ENCODE results near the gene LRRC17. TPM values are rescaled to one million over a fixed set of nuclear protein-coding genes. Genes with fewer than 3 reads are reported as not detected.
"Not testable (repeated sequence)": the region's sequence is repeated elsewhere in the genome, so short reads cannot be mapped to it uniquely, and the experiment has no call there.

Gene LRRC17
- total and polyA plus RNA-seq, 3 experiments from 2014 or later, result not detected

- Mint-ChIP-seq H3K9me3 (no peaks in the 10 kb centered on the region), H3K36me3 (no peaks in the 10 kb centered on the region), H3K4me3 (no peak overlapping the region), H3K4me1 (peaks cover 0 to 2% (median 0%) of the 10 kb centered on the region in 3 donors), H3K27me3 (peaks cover 3% of the 10 kb centered on the region in 2 donors), H3K27ac (no peak overlapping the region)
- no peaks in the 10 kb centered on the region for H3K4me1 ChIP-seq (ENCODE audit: insufficient read depth, low read length)
- ChIA-PET CTCF (no interaction called here), POLR2A (no interaction called here)
- H3K27me3 ChIP-seq (ENCODE audit: insufficient read depth, low read length, poor library complexity, severe bottlenecking), result no peaks in the 10 kb centered on the region
- no peaks in the 10 kb centered on the region for H3K36me3 ChIP-seq (ENCODE audit: insufficient read depth, low read length)
- H3K4me3 ChIP-seq (ENCODE audit: low read length), result no peak overlapping the region
- no peaks in the 10 kb centered on the region for H3K9me3 ChIP-seq (ENCODE audit: low read length)
- H3K27ac ChIP-seq (ENCODE audit: low read depth, low read length), result no peak overlapping the region
- DNase-seq, result no peak
Measured at GRCh38 chr7:102938679-102939078, 25.9 kb downstream of the LRRC17 start.

GRCh38 chr7:102942181-102942866 is 29.5 kb downstream of the LRRC17 start:
- no peak overlapping the region for H3K4me3 ChIP-seq (ENCODE audit: low read length)
- H3K27me3 Mint-ChIP-seq, result peaks cover 0 to 3% of the 10 kb centered on the region in 2 donors
- H3K36me3 ChIP-seq (ENCODE audit: insufficient read depth, low read length), result no peaks in the 10 kb centered on the region
- ChIA-PET POLR2A (no interaction called here), CTCF (no interaction called here)
- H3K9me3 ChIP-seq (ENCODE audit: low read length), result no peaks in the 10 kb centered on the region
- no peaks in the 10 kb centered on the region for H3K4me1 ChIP-seq (ENCODE audit: insufficient read depth, low read length)
- H3K27ac ChIP-seq (ENCODE audit: low read depth, low read length), result no peak overlapping the region
- DNase-seq, result no peak
- peaks cover 0 to 2% (median 0%) of the 10 kb centered on the region in 3 donors for H3K4me1 Mint-ChIP-seq
- H3K4me3 Mint-ChIP-seq, result no peak overlapping the region
- no peaks in the 10 kb centered on the region for H3K9me3 Mint-ChIP-seq
- H3K27ac Mint-ChIP-seq, result no peak overlapping the region
- no peaks in the 10 kb centered on the region for H3K36me3 Mint-ChIP-seq
- H3K27me3 ChIP-seq (ENCODE audit: insufficient read depth, low read length, poor library complexity, severe bottlenecking), result no peaks in the 10 kb centered on the region

GRCh38 chr7:102942868-102943267 is 30.1 kb downstream of the LRRC17 start:
- no peak overlapping the region for H3K4me3 ChIP-seq (ENCODE audit: low read length)
- no peak overlapping the region for H3K27ac ChIP-seq (ENCODE audit: low read depth, low read length)
- no peak for DNase-seq
- Mint-ChIP-seq H3K4me3 (no peak overlapping the region), H3K4me1 (peaks cover 0 to 2% (median 0%) of the 10 kb centered on the region in 3 donors), H3K9me3 (no peaks in the 10 kb centered on the region), H3K27ac (no peak overlapping the region), H3K36me3 (no peaks in the 10 kb centered on the region), H3K27me3 (peaks cover 0 to 6% of the 10 kb centered on the region in 2 donors)
- H3K4me1 ChIP-seq (ENCODE audit: insufficient read depth, low read length), result no peaks in the 10 kb centered on the region
- peaks cover 4% of the 10 kb centered on the region for H3K27me3 ChIP-seq (ENCODE audit: insufficient read depth, low read length, poor library complexity, severe bottlenecking)
- H3K36me3 ChIP-seq (ENCODE audit: insufficient read depth, low read length), result no peaks in the 10 kb centered on the region
- ChIA-PET POLR2A (no interaction called here), CTCF (no interaction called here)
- H3K9me3 ChIP-seq (ENCODE audit: low read length), result no peaks in the 10 kb centered on the region

GRCh38 chr7:102943423-102944169 is 30.8 kb downstream of the LRRC17 start:
- POLR2A ChIA-PET, result no interaction called here
- CTCF ChIA-PET, result no interaction called here
- Histone ChIP-seq H3K27ac (ENCODE audit: low read depth, low read length) (no peak overlapping the region), H3K36me3 (ENCODE audit: insufficient read depth, low read length) (no peaks in the 10 kb centered on the region), H3K27me3 (ENCODE audit: insufficient read depth, low read length, poor library complexity, severe bottlenecking) (peaks cover 4% of the 10 kb centered on the region), H3K9me3 (ENCODE audit: low read length) (no peaks in the 10 kb centered on the region), H3K4me1 (ENCODE audit: insufficient read depth, low read length) (no peaks in the 10 kb centered on the region), H3K4me3 (ENCODE audit: low read length) (no peak overlapping the region)
- H3K9me3 Mint-ChIP-seq, result no peaks in the 10 kb centered on the region
- H3K36me3 Mint-ChIP-seq, result no peaks in the 10 kb centered on the region
- H3K27ac Mint-ChIP-seq, result no peak overlapping the region
- no peak for DNase-seq
- H3K27me3 Mint-ChIP-seq, result peaks cover 3 to 6% of the 10 kb centered on the region in 2 donors
- no peak overlapping the region for H3K4me3 Mint-ChIP-seq
- peaks cover 0 to 2% (median 0%) of the 10 kb centered on the region in 3 donors for H3K4me1 Mint-ChIP-seq

GRCh38 chr7:102944241-102944640 is 31.4 kb downstream of the LRRC17 start:
- Histone ChIP-seq H3K27ac (ENCODE audit: low read depth, low read length) (no peak overlapping the region), H3K36me3 (ENCODE audit: insufficient read depth, low read length) (no peaks in the 10 kb centered on the region), H3K9me3 (ENCODE audit: low read length) (no peaks in the 10 kb centered on the region), H3K4me3 (ENCODE audit: low read length) (no peak overlapping the region), H3K27me3 (ENCODE audit: insufficient read depth, low read length, poor library complexity, severe bottlenecking) (peaks cover 4% of the 10 kb centered on the region), H3K4me1 (ENCODE audit: insufficient read depth, low read length) (no peaks in the 10 kb centered on the region)
- Mint-ChIP-seq H3K36me3 (no peaks in the 10 kb centered on the region), H3K27me3 (peaks cover 3 to 10% of the 10 kb centered on the region in 2 donors), H3K27ac (no peak overlapping the region), H3K4me1 (peaks cover 0 to 2% (median 0%) of the 10 kb centered on the region in 3 donors), H3K4me3 (no peak overlapping the region), H3K9me3 (no peaks in the 10 kb centered on the region)
- POLR2A ChIA-PET, result no interaction called here
- CTCF ChIA-PET, result no interaction called here
- no peak for DNase-seq

- Histone ChIP-seq H3K4me1 (ENCODE audit: insufficient read depth, low read length) (no peaks in the 10 kb centered on the region), H3K36me3 (ENCODE audit: insufficient read depth, low read length) (no peaks in the 10 kb centered on the region), H3K9me3 (ENCODE audit: low read length) (no peaks in the 10 kb centered on the region), H3K27me3 (ENCODE audit: insufficient read depth, low read length, poor library complexity, severe bottlenecking) (peaks cover 4% of the 10 kb centered on the region), H3K4me3 (ENCODE audit: low read length) (no peak overlapping the region), H3K27ac (ENCODE audit: low read depth, low read length) (no peak overlapping the region)
- H3K27me3 Mint-ChIP-seq, result peaks cover 5 to 27% of the 10 kb centered on the region in 2 donors
- H3K36me3 Mint-ChIP-seq, result peaks cover 0 to 24% (median 1%) of the 10 kb centered on the region in 3 donors
- H3K27ac Mint-ChIP-seq, result no peak overlapping the region
- CTCF ChIA-PET, result no interaction called here
- DNase-seq, result no peak
- POLR2A ChIA-PET, result no interaction called here
- no peaks in the 10 kb centered on the region for H3K4me1 Mint-ChIP-seq
- no peak overlapping the region for H3K4me3 Mint-ChIP-seq
- H3K9me3 Mint-ChIP-seq, result peaks cover 3 to 32% (median 26%) of the 10 kb centered on the region in 5 donors
Measured at GRCh38 chr7:102951839-102952238, 39.0 kb downstream of the LRRC17 start.

GRCh38 chr7:102953406-102953805 is 40.6 kb downstream of the LRRC17 start:
- peaks cover 3 to 41% (median 28%) of the 10 kb centered on the region in 5 donors for H3K9me3 Mint-ChIP-seq
- no peak overlapping the region for H3K27ac Mint-ChIP-seq
- no peaks in the 10 kb centered on the region for H3K9me3 ChIP-seq (ENCODE audit: low read length)
- H3K4me3 Mint-ChIP-seq, result no peak overlapping the region
- ChIA-PET CTCF (no interaction called here), POLR2A (no interaction called here)
- H3K4me1 Mint-ChIP-seq, result no peaks in the 10 kb centered on the region
- H3K4me3 ChIP-seq (ENCODE audit: low read length), result no peak overlapping the region
- peaks cover 2 to 28% of the 10 kb centered on the region in 2 donors for H3K27me3 Mint-ChIP-seq
- no peak overlapping the region for H3K27ac ChIP-seq (ENCODE audit: low read depth, low read length)
- H3K36me3 ChIP-seq (ENCODE audit: insufficient read depth, low read length), result no peaks in the 10 kb centered on the region
- no peaks in the 10 kb centered on the region for H3K27me3 ChIP-seq (ENCODE audit: insufficient read depth, low read length, poor library complexity, severe bottlenecking)
- DNase-seq, result no peak
- peaks cover 0 to 26% (median 1%) of the 10 kb centered on the region in 3 donors for H3K36me3 Mint-ChIP-seq
- H3K4me1 ChIP-seq (ENCODE audit: insufficient read depth, low read length), result no peaks in the 10 kb centered on the region

GRCh38 chr7:102954359-102954758 is 41.6 kb downstream of the LRRC17 start:
- H3K9me3 ChIP-seq (ENCODE audit: low read length); H3K4me3 ChIP-seq (ENCODE audit: low read length); H3K4me3 Mint-ChIP-seq; H3K27ac Mint-ChIP-seq; H3K27me3 ChIP-seq (ENCODE audit: insufficient read depth, low read length, poor library complexity, severe bottlenecking); H3K4me1 ChIP-seq (ENCODE audit: insufficient read depth, low read length); CTCF ChIA-PET; H3K4me1 Mint-ChIP-seq; POLR2A ChIA-PET; H3K27ac ChIP-seq (ENCODE audit: low read depth, low read length); DNase-seq; H3K36me3 ChIP-seq (ENCODE audit: insufficient read depth, low read length): not testable (repeated sequence)
- Mint-ChIP-seq H3K36me3 (peaks cover 0 to 26% (median 1%) of the 10 kb centered on the region in 3 donors), H3K9me3 (peaks cover 3 to 41% (median 28%) of the 10 kb centered on the region in 5 donors), H3K27me3 (peaks cover 2 to 24% of the 10 kb centered on the region in 2 donors)
